Tibial nerve (tissue), 4 donors: ENCODE data around the gene PRRT4.

ENCODE experiments used
- CTCF ChIP-seq, 5 experiments: fragments of 200-600 bp in 3 of 5; fragments of 450-650 bp in 2 of 5; sonication (generic) in 3 of 5; IDR thresholded peaks; one replicate each; pipeline ENCODE4 v1.5.1; 2016 to 2019; ENCODE audit warnings: antibody characterized with exemption in 5 of 5, mild to moderate bottlenecking in 3 of 5, moderate library complexity in 2 of 5
- EP300 ChIP-seq, 2 donors: sonication (generic); formaldehyde crosslinking; IDR thresholded peaks; one replicate each; pipeline ENCODE4 v1.6.1; 2017; ENCODE audit warnings: antibody characterized with exemption in 2 of 2, mild to moderate bottlenecking in 1 of 2
- POLR2A ChIP-seq, 2 donors: fragments of 450-650 bp; IDR thresholded peaks; one replicate each; pipeline ENCODE4 v1.6.1; 2017; ENCODE audit warnings: antibody characterized with exemption in 2 of 2, mild to moderate bottlenecking in 2 of 2, moderate library complexity in 2 of 2

DNA sequence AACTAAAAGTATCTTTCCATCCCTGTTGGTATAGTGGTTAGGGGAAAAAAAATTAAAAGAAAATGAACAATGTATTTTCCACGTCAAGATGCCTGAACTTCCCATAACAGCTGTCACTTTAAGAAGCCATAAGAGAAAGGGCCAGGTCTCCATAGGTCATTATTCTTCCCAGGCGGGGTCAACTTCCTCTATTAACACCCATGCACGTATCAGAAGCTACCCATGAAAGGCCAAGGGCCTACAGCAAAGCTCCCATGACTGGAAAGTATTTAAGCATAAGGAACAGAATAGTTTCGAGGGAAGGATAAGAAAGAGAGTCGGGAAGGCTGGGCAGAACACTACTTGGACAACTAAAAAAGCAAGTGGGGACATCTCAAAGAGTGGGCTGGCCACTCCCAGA, 57.8 kb downstream of the PRRT4 start:
- TF ChIP-seq CTCF (IDR thresholded peaks at IDR 0.05) (no peak), POLR2A (IDR thresholded peaks at IDR 0.05) (no peak), EP300 (IDR thresholded peaks at IDR 0.05) (no peak)
